ENCODE measurements around the gene NTNG2.

GRCh38 chr9:132167192-132167591, 5.3 kb downstream of the NTNG2 start:
- TF ChIP-seq CTCF (IDR thresholded peaks at IDR 0.05): no peak
- TF ChIP-seq POLR2A (IDR thresholded peaks at IDR 0.05): no peak
